Astrocyte of the spinal cord (primary cell): ENCODE measurements around the gene CAV3.

Experiments used
- DNase-seq: peaks from one replicate; pipeline ENCODE4 v3.0.0; 2011; ENCODE audit warnings: low read depth, low spot score
- H3K4me3 ChIP-seq: 2 replicates; pipeline ENCODE4 v1.5.1; 2011; ENCODE audit warnings: low read depth, mild to moderate bottlenecking, low read length, moderate library complexity
- in situ Hi-C: cut with HindIII; loops from 2 replicates; pipeline ENCODE4 v1.10.0; 2017; ENCODE audit warnings: low sequenced_read_pairs
- TF ChIP-seq, protein P1 (sequence below): IDR thresholded peaks from 2 replicates; pipeline ENCODE4 v1.5.1; 2012; ENCODE audit warnings: low read depth, mild to moderate bottlenecking, low read length, inconsistent platforms

CAV3 gene

DNA sequence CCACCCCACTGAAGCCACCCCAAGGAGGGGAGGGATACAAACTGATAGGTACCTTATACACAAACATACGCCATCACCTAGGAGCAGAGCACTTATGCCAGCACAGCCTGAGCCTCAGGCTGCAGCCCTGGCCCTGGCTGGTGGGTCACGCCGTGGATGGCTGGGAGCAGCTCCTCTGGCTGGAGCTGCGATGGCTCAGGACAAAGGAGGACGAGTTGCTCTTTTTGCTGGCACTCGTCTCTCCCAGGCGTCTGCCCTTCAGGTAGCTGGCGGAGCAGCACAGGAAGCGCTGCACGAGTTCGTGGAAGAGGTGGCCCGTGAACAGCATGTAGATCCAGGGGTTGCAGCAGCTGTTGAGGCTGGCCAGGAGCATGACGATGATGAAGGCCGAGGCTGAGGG is 19.2 kb downstream of the CAV3 start:
- TF ChIP-seq, protein P1, sequence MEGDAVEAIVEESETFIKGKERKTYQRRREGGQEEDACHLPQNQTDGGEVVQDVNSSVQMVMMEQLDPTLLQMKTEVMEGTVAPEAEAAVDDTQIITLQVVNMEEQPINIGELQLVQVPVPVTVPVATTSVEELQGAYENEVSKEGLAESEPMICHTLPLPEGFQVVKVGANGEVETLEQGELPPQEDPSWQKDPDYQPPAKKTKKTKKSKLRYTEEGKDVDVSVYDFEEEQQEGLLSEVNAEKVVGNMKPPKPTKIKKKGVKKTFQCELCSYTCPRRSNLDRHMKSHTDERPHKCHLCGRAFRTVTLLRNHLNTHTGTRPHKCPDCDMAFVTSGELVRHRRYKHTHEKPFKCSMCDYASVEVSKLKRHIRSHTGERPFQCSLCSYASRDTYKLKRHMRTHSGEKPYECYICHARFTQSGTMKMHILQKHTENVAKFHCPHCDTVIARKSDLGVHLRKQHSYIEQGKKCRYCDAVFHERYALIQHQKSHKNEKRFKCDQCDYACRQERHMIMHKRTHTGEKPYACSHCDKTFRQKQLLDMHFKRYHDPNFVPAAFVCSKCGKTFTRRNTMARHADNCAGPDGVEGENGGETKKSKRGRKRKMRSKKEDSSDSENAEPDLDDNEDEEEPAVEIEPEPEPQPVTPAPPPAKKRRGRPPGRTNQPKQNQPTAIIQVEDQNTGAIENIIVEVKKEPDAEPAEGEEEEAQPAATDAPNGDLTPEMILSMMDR: no peak
- DNase-seq: no peak
- in situ Hi-C loops: no loop called here
- H3K4me3 ChIP-seq: no peak overlapping the region

DNA sequence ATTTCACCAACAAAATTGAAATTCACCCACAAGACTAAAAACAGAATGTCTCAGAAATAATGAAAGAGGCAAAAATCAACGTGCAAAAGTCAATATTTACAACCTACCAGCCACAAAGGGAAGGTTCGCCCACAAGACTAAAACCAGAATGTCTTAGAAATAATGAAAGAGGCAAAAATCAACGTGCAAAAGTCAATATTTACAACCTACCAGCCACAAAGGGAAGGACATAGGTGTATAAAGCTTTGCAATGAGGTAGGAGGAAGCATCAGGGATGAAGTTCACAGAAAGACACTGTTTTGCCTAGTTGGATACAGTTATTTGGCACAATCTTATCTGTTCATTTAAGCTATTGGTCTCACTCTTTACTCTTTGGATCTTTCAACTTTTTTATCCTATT is 21.5 kb downstream of the CAV3 start:
- no peak overlapping the region for H3K4me3 ChIP-seq
- TF ChIP-seq, protein P1: no peak
- DNase-seq: no peak
- in situ Hi-C loops: no loop called here

DNA sequence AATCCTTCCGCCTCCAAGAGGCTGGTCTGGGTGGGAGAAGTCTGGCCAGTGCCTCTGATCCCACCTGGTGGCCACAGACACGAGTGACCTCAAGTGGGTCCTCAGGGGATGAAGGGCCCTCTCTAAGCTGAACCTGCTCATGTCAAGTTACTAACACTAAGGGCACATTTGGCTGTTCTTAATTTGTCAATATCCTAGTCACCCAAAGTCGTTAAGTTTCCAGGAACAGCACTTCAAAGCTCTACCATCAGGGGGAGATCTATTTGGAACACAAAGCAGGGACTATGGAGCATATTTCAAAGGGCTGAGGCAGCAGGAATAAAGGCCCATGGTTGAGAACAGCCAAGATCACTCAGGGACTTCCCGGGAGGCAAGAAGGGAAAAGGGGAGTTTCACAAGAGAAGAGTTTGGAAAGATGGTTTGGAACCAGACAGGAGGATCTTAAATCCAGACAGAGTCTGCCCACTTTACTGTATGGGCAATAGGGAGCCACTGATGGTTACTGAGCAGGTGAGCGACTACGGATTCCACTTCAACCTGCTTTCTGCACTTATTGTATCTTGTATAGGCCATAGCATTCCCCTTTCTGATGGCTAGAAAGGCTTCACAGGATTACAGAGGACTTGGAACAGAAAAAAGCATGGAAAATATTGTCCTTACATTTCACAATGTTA is 22.1 kb downstream of the CAV3 start:
- in situ Hi-C loops: no loop called here
- TF ChIP-seq, protein P1: peak; percentile 42
- H3K4me3 ChIP-seq: no peak overlapping the region
- no peak for DNase-seq

DNA sequence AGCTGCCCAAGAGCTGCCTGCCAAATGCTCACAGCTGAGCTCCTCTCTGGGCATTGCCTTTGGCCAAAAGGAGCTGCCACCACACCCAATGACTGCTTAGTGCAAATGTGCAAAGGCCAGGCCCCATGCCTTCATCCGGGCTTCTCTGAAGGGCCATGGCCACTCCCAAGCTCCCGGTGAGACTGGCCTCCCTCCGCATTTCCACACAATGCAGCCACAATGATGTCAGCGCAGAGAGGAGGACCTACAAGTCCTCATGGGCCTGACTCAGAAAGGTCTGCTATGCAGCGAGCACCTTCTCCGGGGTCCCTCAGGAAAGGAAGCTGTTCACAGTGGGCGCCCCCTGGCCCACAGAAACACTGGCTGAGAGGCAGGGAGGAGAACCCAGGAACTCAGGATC is 23.1 kb downstream of the CAV3 start:
- no peak overlapping the region for H3K4me3 ChIP-seq
- in situ Hi-C loops: no loop called here
- TF ChIP-seq, protein P1: no peak
- DNase-seq: no peak

DNA sequence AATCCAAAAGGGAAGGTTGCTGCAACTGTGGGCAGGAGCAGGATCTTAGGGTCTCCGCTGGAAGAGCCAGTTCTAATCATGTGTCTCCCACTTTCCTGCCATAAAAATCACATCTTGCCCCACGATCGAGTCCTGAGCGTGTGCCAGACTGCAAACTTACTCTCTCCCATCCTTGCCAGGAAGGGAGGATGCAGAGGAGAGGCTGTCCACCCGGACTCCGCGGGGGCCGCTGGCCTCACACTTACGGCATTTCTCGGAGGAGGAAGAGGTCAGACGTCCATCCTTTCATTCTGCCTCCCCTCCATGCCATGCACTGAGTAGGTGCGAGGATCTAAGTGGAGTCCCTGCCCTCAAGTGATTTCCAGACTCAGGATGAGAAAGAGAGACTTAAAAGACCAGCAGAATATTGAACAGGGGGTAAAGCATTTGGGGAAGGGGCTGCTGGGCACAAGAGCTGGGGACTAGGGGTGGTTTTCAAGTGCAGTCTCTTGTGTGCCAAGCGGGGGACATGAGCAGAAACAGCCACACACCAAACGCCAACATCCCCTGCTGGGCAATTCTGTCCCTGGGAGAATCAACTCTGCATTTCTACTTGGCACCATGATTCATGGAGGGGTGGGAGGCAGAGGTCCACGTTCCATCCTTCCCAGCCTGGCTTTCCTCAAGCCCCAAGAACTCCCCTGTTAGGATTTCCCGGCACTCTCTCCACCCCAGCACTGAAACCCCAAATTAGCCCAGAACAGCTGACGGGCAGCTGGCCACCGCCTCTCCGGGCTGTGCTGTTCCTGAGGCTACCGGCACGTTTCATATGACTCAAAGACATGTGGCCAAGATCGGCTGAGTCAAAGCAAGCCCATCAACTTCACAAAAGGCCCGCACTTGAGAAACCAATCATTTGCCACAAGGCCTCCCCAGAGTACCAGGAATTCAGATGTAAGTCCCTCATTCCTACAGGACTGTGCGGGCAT is 24.2 kb downstream of the CAV3 start:
- in situ Hi-C loops: no loop called here
- no peak overlapping the region for H3K4me3 ChIP-seq

DNA sequence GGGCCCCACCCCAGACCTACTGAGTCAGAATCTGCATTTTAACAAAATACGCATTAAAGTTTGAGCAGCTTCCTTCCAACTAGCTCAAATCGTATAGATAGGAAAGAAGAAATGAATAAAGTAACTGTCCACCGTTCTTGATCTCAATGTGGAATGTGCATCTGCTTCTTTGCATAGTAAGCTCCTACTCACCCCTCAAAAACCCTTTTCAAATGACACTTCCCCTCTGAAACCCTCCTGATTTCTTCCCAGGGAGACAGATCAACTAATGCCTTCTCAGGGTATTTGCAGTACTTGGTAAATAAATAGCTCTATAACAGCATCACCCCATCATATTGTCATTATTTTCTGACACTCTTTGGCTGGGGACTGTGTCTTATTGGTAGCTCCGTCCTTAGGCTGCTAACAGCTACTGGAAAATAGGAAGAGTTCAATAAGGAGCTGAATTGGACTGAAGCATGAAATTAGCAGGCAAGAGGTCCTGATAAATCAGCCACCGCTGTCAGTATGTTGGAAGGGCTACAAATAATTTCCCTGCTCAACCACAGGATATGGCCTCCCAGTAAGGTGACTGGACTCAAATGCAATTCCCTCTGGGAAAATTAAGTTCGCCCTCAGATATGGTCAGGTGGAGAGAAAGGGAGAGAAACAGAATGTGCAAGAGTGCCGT is 25.6 kb downstream of the CAV3 start:
- H3K4me3 ChIP-seq: no peak overlapping the region
- DNase-seq: peak; percentile 86
- in situ Hi-C loops: no loop called here
- TF ChIP-seq, protein P1: no peak

More for the DNA sequence above, 24.2 kb downstream of the CAV3 start:
- peak; percentile 88 for DNase-seq
- TF ChIP-seq, protein P1: no peak
